OCI-LY7 (cell line): ENCODE data around the gene WNT3A.

Source experiments
- CTCF ChIP-seq: fragments of 200-600 bp; sonication (generic); conservative IDR thresholded peaks from 2 replicates; pipeline ENCODE4 v1.5.1; 2014; ENCODE audit warnings: mild to moderate bottlenecking, antibody characterized with exemption, low read length, moderate library complexity, mixed read lengths
- EZH2phosphoT487 ChIP-seq: fragments of 200-600 bp; sonication (generic); IDR thresholded peaks from 2 replicates; pipeline ENCODE4 v1.6.1; 2018; ENCODE audit warnings: low read depth, borderline replicate concordance, mild to moderate bottlenecking, mixed run types, antibody characterized with exemption, low read length, moderate library complexity, mixed read lengths

GRCh38 chr1:228091084-228091483 lies 84.3 kb downstream of the WNT3A start:
- no peak for TF ChIP-seq CTCF
- no peak for TF ChIP-seq EZH2phosphoT487
